ENCODE data around the gene SFXN2. TPM values are rescaled to one million over a fixed set of nuclear protein-coding genes. Genes with fewer than 3 reads are reported as not detected.

Gene SFXN2
- total and polyA plus RNA-seq, 4 donors = 6.9 to 14.6 (median 8.9) TPM

- WGBS (ENCODE audit: insufficient coverage) = 67% methylated on average over 1 of the region's 3 CpGs
- Histone ChIP-seq H3K4me1 (ENCODE audit: control insufficient read depth, insufficient read depth, low read length) (peaks cover 3% of the 10 kb centered on the region), H3K36me3 (ENCODE audit: control insufficient read depth, insufficient read depth, low read length) (peaks cover 3% of the 10 kb centered on the region), H3K27ac (ENCODE audit: low read depth, low read length) (no peak overlapping the region), H3K9me3 (ENCODE audit: control insufficient read depth, insufficient read depth, low read length) (no peaks in the 10 kb centered on the region), H3K27me3 (ENCODE audit: control insufficient read depth, insufficient read depth, low read length) (no peaks in the 10 kb centered on the region), H3K4me3 (ENCODE audit: low read depth, low read length) (no peak overlapping the region)
- DNase-seq (ENCODE audit: low read depth in 4 of 6, low spot score in 6 of 6) = no peak
Observed at GRCh38 chr10:102759497-102760210, 45.2 kb downstream of the SFXN2 start.

GRCh38 chr10:102761981-102762380 is 47.5 kb downstream of the SFXN2 start:
- H3K27me3 ChIP-seq (ENCODE audit: control insufficient read depth, insufficient read depth, low read length) = no peaks in the 10 kb centered on the region
- peaks cover 3% of the 10 kb centered on the region for H3K4me1 ChIP-seq (ENCODE audit: control insufficient read depth, insufficient read depth, low read length)
- no peak overlapping the region for H3K27ac ChIP-seq (ENCODE audit: low read depth, low read length)
- DNase-seq (ENCODE audit: low read depth in 4 of 6, low spot score in 6 of 6) = no peak
- no peaks in the 10 kb centered on the region for H3K9me3 ChIP-seq (ENCODE audit: control insufficient read depth, insufficient read depth, low read length)
- H3K4me3 ChIP-seq (ENCODE audit: low read depth, low read length) = no peak overlapping the region
- 95% methylated on average over 2 of the region's 4 CpGs for WGBS (ENCODE audit: insufficient coverage)
- peaks cover 3% of the 10 kb centered on the region for H3K36me3 ChIP-seq (ENCODE audit: control insufficient read depth, insufficient read depth, low read length)

- Histone ChIP-seq H3K27me3 (ENCODE audit: control insufficient read depth, insufficient read depth, low read length) (no peaks in the 10 kb centered on the region), H3K4me1 (ENCODE audit: control insufficient read depth, insufficient read depth, low read length) (peaks cover 3% of the 10 kb centered on the region), H3K36me3 (ENCODE audit: control insufficient read depth, insufficient read depth, low read length) (peaks cover 3% of the 10 kb centered on the region), H3K9me3 (ENCODE audit: control insufficient read depth, insufficient read depth, low read length) (no peaks in the 10 kb centered on the region), H3K4me3 (ENCODE audit: low read depth, low read length) (no peak overlapping the region), H3K27ac (ENCODE audit: low read depth, low read length) (no peak overlapping the region)
- DNase-seq (ENCODE audit: low read depth in 4 of 6, low spot score in 6 of 6) = no peak
- WGBS (ENCODE audit: insufficient coverage) = 100% methylated on average over 1 of the region's 7 CpGs
Observed at GRCh38 chr10:102762401-102763015, 48.1 kb downstream of the SFXN2 start.

GRCh38 chr10:102763037-102763607 is 48.7 kb downstream of the SFXN2 start:
- Histone ChIP-seq H3K4me3 (ENCODE audit: low read depth, low read length) (no peak overlapping the region), H3K4me1 (ENCODE audit: control insufficient read depth, insufficient read depth, low read length) (peaks cover 6% of the 10 kb centered on the region), H3K27ac (ENCODE audit: low read depth, low read length) (no peak overlapping the region), H3K9me3 (ENCODE audit: control insufficient read depth, insufficient read depth, low read length) (no peaks in the 10 kb centered on the region), H3K27me3 (ENCODE audit: control insufficient read depth, insufficient read depth, low read length) (no peaks in the 10 kb centered on the region), H3K36me3 (ENCODE audit: control insufficient read depth, insufficient read depth, low read length) (peaks cover 3% of the 10 kb centered on the region)
- DNase-seq (ENCODE audit: low read depth in 4 of 6, low spot score in 6 of 6) = no peak
- 85% methylated on average over 6 of the region's 7 CpGs for WGBS (ENCODE audit: insufficient coverage)

GRCh38 chr10:102764470-102765161 is 50.2 kb downstream of the SFXN2 start:
- WGBS (ENCODE audit: insufficient coverage) = 75% methylated on average over 2 of the region's 6 CpGs
- peaks cover 3% of the 10 kb centered on the region for H3K36me3 ChIP-seq (ENCODE audit: control insufficient read depth, insufficient read depth, low read length)
- no peaks in the 10 kb centered on the region for H3K9me3 ChIP-seq (ENCODE audit: control insufficient read depth, insufficient read depth, low read length)
- H3K27ac ChIP-seq (ENCODE audit: low read depth, low read length) = no peak overlapping the region
- peaks cover 6% of the 10 kb centered on the region for H3K4me1 ChIP-seq (ENCODE audit: control insufficient read depth, insufficient read depth, low read length)
- no peak for DNase-seq (ENCODE audit: low read depth in 4 of 6, low spot score in 6 of 6)
- no peak overlapping the region for H3K4me3 ChIP-seq (ENCODE audit: low read depth, low read length)
- no peaks in the 10 kb centered on the region for H3K27me3 ChIP-seq (ENCODE audit: control insufficient read depth, insufficient read depth, low read length)

- H3K27me3 ChIP-seq (ENCODE audit: control insufficient read depth, insufficient read depth, low read length) = no peaks in the 10 kb centered on the region
- no peak for DNase-seq (ENCODE audit: low read depth in 4 of 6, low spot score in 6 of 6)
- H3K36me3 ChIP-seq (ENCODE audit: control insufficient read depth, insufficient read depth, low read length) = peaks cover 3% of the 10 kb centered on the region
- no peak overlapping the region for H3K4me3 ChIP-seq (ENCODE audit: low read depth, low read length)
- no peaks in the 10 kb centered on the region for H3K9me3 ChIP-seq (ENCODE audit: control insufficient read depth, insufficient read depth, low read length)
- peaks cover 6% of the 10 kb centered on the region for H3K4me1 ChIP-seq (ENCODE audit: control insufficient read depth, insufficient read depth, low read length)
- H3K27ac ChIP-seq (ENCODE audit: low read depth, low read length) = no peak overlapping the region
- WGBS (ENCODE audit: insufficient coverage) = no CpG with 5 or more reads among the region's 7 CpGs
Observed at GRCh38 chr10:102765336-102765735, 50.9 kb downstream of the SFXN2 start.

GRCh38 chr10:102767428-102768160 is 53.2 kb downstream of the SFXN2 start:
- Histone ChIP-seq H3K36me3 (ENCODE audit: control insufficient read depth, insufficient read depth, low read length) (peaks cover 3% of the 10 kb centered on the region), H3K4me1 (ENCODE audit: control insufficient read depth, insufficient read depth, low read length) (peaks cover 6% of the 10 kb centered on the region), H3K4me3 (ENCODE audit: low read depth, low read length) (no peak overlapping the region), H3K9me3 (ENCODE audit: control insufficient read depth, insufficient read depth, low read length) (no peaks in the 10 kb centered on the region), H3K27ac (ENCODE audit: low read depth, low read length) (peak overlapping the region; percentile 16), H3K27me3 (ENCODE audit: control insufficient read depth, insufficient read depth, low read length) (no peaks in the 10 kb centered on the region)
- 100% methylated on average over 3 of the region's 9 CpGs for WGBS (ENCODE audit: insufficient coverage)
- DNase-seq (ENCODE audit: low read depth in 4 of 6, low spot score in 6 of 6) = no peak

- Histone ChIP-seq H3K4me3 (ENCODE audit: low read depth, low read length) (no peak overlapping the region), H3K36me3 (ENCODE audit: control insufficient read depth, insufficient read depth, low read length) (no peaks in the 10 kb centered on the region), H3K4me1 (ENCODE audit: control insufficient read depth, insufficient read depth, low read length) (peaks cover 16% of the 10 kb centered on the region), H3K9me3 (ENCODE audit: control insufficient read depth, insufficient read depth, low read length) (no peaks in the 10 kb centered on the region), H3K27me3 (ENCODE audit: control insufficient read depth, insufficient read depth, low read length) (no peaks in the 10 kb centered on the region), H3K27ac (ENCODE audit: low read depth, low read length) (no peak overlapping the region)
- 78% methylated on average over 1 of the region's 7 CpGs for WGBS (ENCODE audit: insufficient coverage)
- DNase-seq (ENCODE audit: low read depth in 4 of 6, low spot score in 6 of 6) = no peak
Observed at GRCh38 chr10:102769375-102770107, 55.1 kb downstream of the SFXN2 start.

GRCh38 chr10:102770108-102770482 is 55.7 kb downstream of the SFXN2 start:
- Histone ChIP-seq H3K27me3 (ENCODE audit: control insufficient read depth, insufficient read depth, low read length) (no peaks in the 10 kb centered on the region), H3K4me3 (ENCODE audit: low read depth, low read length) (no peak overlapping the region), H3K9me3 (ENCODE audit: control insufficient read depth, insufficient read depth, low read length) (no peaks in the 10 kb centered on the region), H3K27ac (ENCODE audit: low read depth, low read length) (no peak overlapping the region), H3K36me3 (ENCODE audit: control insufficient read depth, insufficient read depth, low read length) (no peaks in the 10 kb centered on the region), H3K4me1 (ENCODE audit: control insufficient read depth, insufficient read depth, low read length) (peaks cover 22% of the 10 kb centered on the region)
- no CpG with 5 or more reads among the region's 3 CpGs for WGBS (ENCODE audit: insufficient coverage)
- no peak for DNase-seq (ENCODE audit: low read depth in 4 of 6, low spot score in 6 of 6)
